Keratinocyte (primary cell): Measurements from ENCODE around the gene LPAR3.

Experiments
- CTCF ChIP-seq, 3 experiments: IDR thresholded peaks in 1 of 3; conservative IDR thresholded peaks in 1 of 3; optimal IDR thresholded peaks in 1 of 3; 2 replicates in 2 of 3; 3 replicates in 1 of 3; pipeline versions ENCODE3 to v1.5.1; 2011; ENCODE audit warnings: low read length in 3 of 3, mild to moderate bottlenecking in 3 of 3, moderate library complexity in 2 of 3, control low read depth in 1 of 3, inconsistent platforms in 1 of 3; ENCODE audit not compliant: insufficient read depth in 2 of 3; ENCODE audit errors: extremely low read depth in 1 of 3
- EZH2 ChIP-seq: IDR thresholded peaks from one replicate; pipeline ENCODE4 v1.6.1; 2012; ENCODE audit warnings: inconsistent platforms, mild to moderate bottlenecking, low read length, moderate library complexity

DNA sequence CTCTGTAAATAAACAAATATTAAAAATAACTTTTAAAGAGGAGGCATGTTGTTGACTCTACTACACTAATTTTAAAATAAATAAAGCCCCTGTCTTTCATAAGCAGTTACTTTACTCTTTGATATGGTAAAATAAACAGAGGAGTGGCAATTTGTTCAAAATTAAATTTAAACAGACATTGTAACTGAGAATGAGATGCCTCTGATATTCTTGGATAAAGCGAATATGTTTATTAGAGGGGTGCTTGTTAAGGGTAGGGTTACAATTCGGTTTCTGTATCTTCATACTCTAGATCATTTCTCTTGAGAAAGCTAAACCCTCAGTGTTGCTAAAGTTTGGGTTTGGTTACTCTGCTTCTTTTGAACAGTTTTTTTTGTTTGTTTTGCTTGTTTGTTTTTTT, 19.6 kb downstream of the LPAR3 start:
- no peak for TF ChIP-seq CTCF (optimal IDR thresholded peaks at IDR 0.05 in 1 of 3, IDR thresholded peaks at IDR 0.05 in 1 of 3, conservative IDR thresholded peaks at IDR 0.05 in 1 of 3; ENCODE audit: extremely low read depth in 1 of 3, insufficient read depth in 2 of 3, low read length in 3 of 3)
- no peak for TF ChIP-seq EZH2
